Cardiac muscle cell (in vitro differentiated cells and primary cell): Measurements from ENCODE around the gene FGL2. TPM values are rescaled to one million over a fixed set of nuclear protein-coding genes. Genes with fewer than 3 reads are reported as not detected.

Experiments used
- DNase-seq, 2 donors: peaks; one replicate each; pipeline versions ENCODE4 v3.0.0 to v3.0.0-alpha.2; 2010 to 2017; ENCODE audit warnings: low read depth in 1 of 2, low spot score in 1 of 2
- H3K27ac ChIP-seq: fragments of 200-600 bp; sonication (generic); 2 replicates; pipeline ENCODE4 v1.5.1; 2016
- H3K27me3 ChIP-seq: fragments of 200-600 bp; sonication (generic); 2 replicates; pipeline ENCODE4 v1.6.0; 2016; ENCODE audit warnings: control low read depth
- H3K36me3 ChIP-seq: fragments of 200-600 bp; sonication (generic); 2 replicates; pipeline ENCODE4 v1.5.1; 2016; ENCODE audit warnings: control low read depth
- H3K4me1 ChIP-seq: fragments of 200-600 bp; sonication (generic); 2 replicates; pipeline ENCODE4 v1.8.1; 2017; ENCODE audit warnings: low read depth, mild to moderate bottlenecking, mixed run types
- H3K4me3 ChIP-seq: fragments of 200-600 bp; sonication (generic); 2 replicates; pipeline ENCODE4 v1.5.1; 2016; ENCODE audit warnings: mild to moderate bottlenecking
- H3K9me3 ChIP-seq: fragments of 200-600 bp; sonication (generic); 2 replicates; pipeline ENCODE4 v1.5.1; 2017; ENCODE audit warnings: low read depth, mild to moderate bottlenecking, control low read depth
- CTCF ChIP-seq: IDR thresholded peaks from 2 replicates; pipeline ENCODE4 v1.5.1; 2012; ENCODE audit warnings: low read depth, mild to moderate bottlenecking, low read length
- polyA plus RNA-seq: library from polyadenylated mRNA; unstranded; fragments of >200 nt; fragmentation: Nextera tagmentation; extraction: Ambion mirVana; gene quantifications from 2 replicates; pipeline ENCODE4 v1.2.1, GENCODE V29; 2016
- total RNA-seq: library from RNA; depleted of rRNA; stranded (reverse); fragments of >200 nt; gene quantifications from 2 replicates; pipeline ENCODE4 v1.2.3, GENCODE V29; 2016

FGL2 gene
- total and polyA plus RNA-seq, 2 experiments from 2014 or later, result 0.13 to 0.51 TPM

- H3K36me3 ChIP-seq, result no peaks in the 10 kb centered on the region
- peak in 1 of 2 donors; percentile 34 for DNase-seq
- H3K4me1 ChIP-seq, result peaks cover 49% of the 10 kb centered on the region
- H3K27me3 ChIP-seq, result no peaks in the 10 kb centered on the region
- H3K4me3 ChIP-seq, result no peak overlapping the region
- H3K27ac ChIP-seq, result peak overlapping the region; percentile 61
- H3K9me3 ChIP-seq, result no peaks in the 10 kb centered on the region
- no peak for TF ChIP-seq CTCF
Measured at GRCh38 chr7:77245015-77245755, 45.6 kb upstream of the FGL2 start.

- no peak for DNase-seq
- Histone ChIP-seq H3K27ac (peak overlapping the region; percentile 97), H3K27me3 (no peaks in the 10 kb centered on the region), H3K36me3 (no peaks in the 10 kb centered on the region), H3K9me3 (no peaks in the 10 kb centered on the region), H3K4me3 (no peak overlapping the region), H3K4me1 (peaks cover 49% of the 10 kb centered on the region)
- TF ChIP-seq CTCF, result no peak
Measured at GRCh38 chr7:77244222-77244934, 44.8 kb upstream of the FGL2 start.

GRCh38 chr7:77242554-77242953, 42.9 kb upstream of the FGL2 start:
- Histone ChIP-seq H3K27ac (peak overlapping the region; percentile 97), H3K27me3 (no peaks in the 10 kb centered on the region), H3K36me3 (no peaks in the 10 kb centered on the region), H3K4me1 (peaks cover 55% of the 10 kb centered on the region), H3K9me3 (no peaks in the 10 kb centered on the region), H3K4me3 (no peak overlapping the region)
- TF ChIP-seq CTCF, result no peak
- peak in 1 of 2 donors; percentile 54 for DNase-seq

GRCh38 chr7:77242068-77242467, 42.4 kb upstream of the FGL2 start:
- no peak for TF ChIP-seq CTCF
- H3K36me3 ChIP-seq, result no peaks in the 10 kb centered on the region
- H3K27ac ChIP-seq, result peak overlapping the region; percentile 97
- H3K27me3 ChIP-seq, result no peaks in the 10 kb centered on the region
- no peak overlapping the region for H3K4me3 ChIP-seq
- peak in 1 of 2 donors; percentile 36 for DNase-seq
- peaks cover 55% of the 10 kb centered on the region for H3K4me1 ChIP-seq
- H3K9me3 ChIP-seq, result no peaks in the 10 kb centered on the region

- no peak for TF ChIP-seq CTCF
- H3K36me3 ChIP-seq, result no peaks in the 10 kb centered on the region
- DNase-seq, result no peak
Measured at GRCh38 chr7:77239471-77239870, 39.9 kb upstream of the FGL2 start.

More at GRCh38 chr7:77239471-77239870, 39.9 kb upstream of the FGL2 start:
- H3K27ac ChIP-seq, result no peak overlapping the region
- no peaks in the 10 kb centered on the region for H3K9me3 ChIP-seq
- no peak overlapping the region for H3K4me3 ChIP-seq
- H3K27me3 ChIP-seq, result no peaks in the 10 kb centered on the region
- H3K4me1 ChIP-seq, result peaks cover 34% of the 10 kb centered on the region
